CD4-positive, CD25-positive, alpha-beta regulatory T cell (primary cell): ENCODE data around the gene HAVCR1. TPM values are rescaled to one million over a fixed set of nuclear protein-coding genes. Genes with fewer than 3 reads are reported as not detected.
"Not testable (repeated sequence)": the region's sequence is repeated elsewhere in the genome, so short reads cannot be mapped to it uniquely, and the experiment has no call there.

Source experiments
- ATAC-seq, 2 donors: fragments of 150-1000 bp; cut with Tn5 transposase; one replicate each; pipeline ENCODE4 v1.10.0; 2021; ENCODE audit warnings: low read depth in 2 of 2, moderate number of reproducible peaks in 2 of 2, moderate library complexity in 1 of 2
- DNase-seq, 3 donors: peaks; one replicate each; pipeline versions ENCODE4 v3.0.0 to v3.0.0-alpha.2; 2012 to 2022; ENCODE audit warnings: mixed read lengths in 1 of 3
- H3K27ac ChIP-seq: one replicate; pipeline ENCODE4 v1.7.0; 2013; ENCODE audit warnings: mild to moderate bottlenecking, low read length; ENCODE audit not compliant: insufficient read depth, poor library complexity, severe bottlenecking
- H3K27me3 ChIP-seq: one replicate; pipeline ENCODE4 v1.7.0; 2013; ENCODE audit warnings: low read length; ENCODE audit not compliant: control insufficient read depth, insufficient read depth
- H3K36me3 ChIP-seq: one replicate; pipeline ENCODE4 v1.7.0; 2013; ENCODE audit warnings: mild to moderate bottlenecking, low read length, moderate library complexity; ENCODE audit not compliant: control insufficient read depth, insufficient read depth
- H3K4me1 ChIP-seq: 2 replicates; pipeline ENCODE4 v1.7.0; 2013; ENCODE audit warnings: mild to moderate bottlenecking, low read length; ENCODE audit not compliant: insufficient read depth, control insufficient read depth, poor library complexity, severe bottlenecking
- H3K4me3 ChIP-seq: one replicate; pipeline ENCODE4 v1.7.0; 2013; ENCODE audit warnings: low read depth, mild to moderate bottlenecking, low read length, moderate library complexity
- H3K9me3 ChIP-seq, 2 experiments: 1 replicate in 1 of 2; 2 replicates in 1 of 2; pipeline ENCODE4 v1.7.0; 2013; ENCODE audit warnings: low read length in 2 of 2, mild to moderate bottlenecking in 1 of 2, moderate library complexity in 1 of 2; ENCODE audit not compliant: control insufficient read depth in 2 of 2
- H3K27ac Mint-ChIP-seq, 3 donors: one replicate each; pipeline ENCODE4 v1.8.0; 2020 to 2022; ENCODE audit warnings: mild to moderate bottlenecking in 3 of 3, mixed read lengths in 3 of 3, moderate library complexity in 2 of 3
- H3K27me3 Mint-ChIP-seq: one replicate; pipeline ENCODE4 v1.8.0; 2022; ENCODE audit warnings: mild to moderate bottlenecking, mixed read lengths
- H3K36me3 Mint-ChIP-seq: one replicate; pipeline ENCODE4 v1.8.0; 2020; ENCODE audit warnings: mixed read lengths
- H3K4me1 Mint-ChIP-seq, 4 donors: one replicate each; pipeline ENCODE4 v1.8.0; 2020 to 2022; ENCODE audit warnings: mixed read lengths in 4 of 4, mild to moderate bottlenecking in 1 of 4
- H3K4me3 Mint-ChIP-seq, 4 donors: one replicate each; pipeline ENCODE4 v1.8.0; 2020 to 2022; ENCODE audit warnings: mild to moderate bottlenecking in 4 of 4, mixed read lengths in 4 of 4, moderate library complexity in 3 of 4
- H3K9me3 Mint-ChIP-seq, 7 donors: one replicate each; pipeline ENCODE4 v1.8.0; 2020 to 2022; ENCODE audit warnings: mixed read lengths in 7 of 7, mild to moderate bottlenecking in 3 of 7, moderate library complexity in 2 of 7
- polyA plus RNA-seq, 4 donors: library from polyadenylated mRNA; unstranded; fragments of 300-500 nt; fragmentation: Illumina TruSeq; gene quantifications; one replicate each; pipeline ENCODE4 v1.2.3, GENCODE V29; 2021
- total RNA-seq: library from RNA; stranded (reverse); gene quantifications from one replicate; pipeline ENCODE4 v1.2.3, GENCODE V29; 2022

HAVCR1 gene
- total and polyA plus RNA-seq, 5 donors from 2014 or later, result 1.7 to 8.2 (median 5.5) TPM

GRCh38 chr5:157047898-157048297 is 11.0 kb downstream of the HAVCR1 start:
- Histone ChIP-seq H3K9me3 (no peaks in the 10 kb centered on the region), H3K4me3 (peak overlapping the region; percentile 65), H3K27ac (peak overlapping the region; percentile 1), H3K36me3 (no peaks in the 10 kb centered on the region), H3K27me3 (no peaks in the 10 kb centered on the region), H3K4me1 (peaks cover 14% of the 10 kb centered on the region)
- peak overlapping the region; percentile 26 to 92 (median 88) for H3K4me3 Mint-ChIP-seq
- peaks cover 27 to 85% (median 53%) of the 10 kb centered on the region in 4 donors for H3K4me1 Mint-ChIP-seq
- H3K27ac Mint-ChIP-seq, result peak overlapping the region; percentile 89 to 95 (median 93)
- peaks cover 4% of the 10 kb centered on the region for H3K27me3 Mint-ChIP-seq
- H3K36me3 Mint-ChIP-seq, result peaks cover 24% of the 10 kb centered on the region
- no peak for DNase-seq
- H3K9me3 Mint-ChIP-seq, result peaks cover 0 to 5% (median 0%) of the 10 kb centered on the region in 7 donors
- ATAC-seq, result no peak

DNA sequence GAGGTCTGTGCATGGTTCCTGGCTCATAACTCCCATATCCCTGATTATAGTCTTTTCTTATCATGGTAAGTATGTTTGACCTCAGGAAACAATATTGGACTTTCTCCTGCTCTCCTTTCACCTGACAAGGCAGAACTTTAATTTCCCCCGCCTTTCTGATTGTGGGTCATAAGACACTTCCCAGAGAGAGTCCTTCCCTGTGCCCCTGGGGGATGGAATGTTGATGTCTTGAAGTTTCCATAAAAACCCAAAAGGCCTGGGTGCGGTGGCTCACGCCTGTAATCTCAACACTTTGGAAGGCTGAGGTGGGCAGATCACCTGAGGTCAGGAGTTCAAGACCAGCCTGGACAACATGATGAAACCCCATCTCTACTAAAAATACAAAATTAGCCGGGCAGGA is 11.9 kb downstream of the HAVCR1 start:
- not testable (repeated sequence) for H3K27me3 Mint-ChIP-seq, ATAC-seq, H3K27me3 ChIP-seq, DNase-seq, H3K9me3 Mint-ChIP-seq, H3K4me3 ChIP-seq, H3K27ac ChIP-seq, H3K9me3 ChIP-seq, H3K36me3 ChIP-seq
- peaks cover 27 to 82% (median 50%) of the 10 kb centered on the region in 4 donors for H3K4me1 Mint-ChIP-seq
- H3K4me1 ChIP-seq, result peaks cover 14% of the 10 kb centered on the region
- H3K4me3 Mint-ChIP-seq, result peak overlapping the region; percentile 7 to 89 (median 72)
- peaks cover 25% of the 10 kb centered on the region for H3K36me3 Mint-ChIP-seq
- H3K27ac Mint-ChIP-seq, result peak overlapping the region; percentile 89 to 95 (median 93)

DNA sequence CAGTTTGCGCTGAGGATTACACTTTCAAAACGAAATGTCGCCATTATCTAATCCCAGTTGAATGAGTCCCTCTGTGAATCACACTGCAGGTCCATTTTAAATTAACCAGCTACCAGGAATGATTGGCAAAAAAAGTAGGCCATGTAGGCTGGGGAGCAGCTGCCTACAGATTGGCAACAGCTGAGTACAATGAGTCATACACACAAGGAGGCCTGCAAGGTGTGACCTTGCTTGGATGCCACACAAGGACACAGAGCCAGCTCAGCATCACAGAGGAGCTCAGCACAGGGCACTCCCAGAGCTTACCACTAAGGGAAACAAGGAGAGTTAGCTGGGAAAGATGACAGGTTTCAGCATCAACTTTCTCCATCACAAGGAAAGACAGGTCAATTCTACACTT is 12.9 kb downstream of the HAVCR1 start:
- H3K27me3 ChIP-seq, result no peaks in the 10 kb centered on the region
- no peaks in the 10 kb centered on the region for H3K9me3 ChIP-seq
- H3K27ac Mint-ChIP-seq, result peak overlapping the region; percentile 32 to 93 (median 89)
- H3K4me1 ChIP-seq, result peaks cover 14% of the 10 kb centered on the region
- peak in 1 of 2 donors; percentile 49 for ATAC-seq
- peaks cover 7% of the 10 kb centered on the region for H3K27me3 Mint-ChIP-seq
- no peak overlapping the region for H3K27ac ChIP-seq
- peaks cover 0 to 5% (median 0%) of the 10 kb centered on the region in 7 donors for H3K9me3 Mint-ChIP-seq
- H3K4me3 ChIP-seq, result no peak overlapping the region
- no peak for DNase-seq
- H3K36me3 Mint-ChIP-seq, result peaks cover 30% of the 10 kb centered on the region
- H3K4me3 Mint-ChIP-seq, result peak overlapping the region in 3 of 4 donors; percentile 24 to 81 (median 34)
- H3K36me3 ChIP-seq, result no peaks in the 10 kb centered on the region
- H3K4me1 Mint-ChIP-seq, result peaks cover 24 to 77% (median 45%) of the 10 kb centered on the region in 4 donors

DNA sequence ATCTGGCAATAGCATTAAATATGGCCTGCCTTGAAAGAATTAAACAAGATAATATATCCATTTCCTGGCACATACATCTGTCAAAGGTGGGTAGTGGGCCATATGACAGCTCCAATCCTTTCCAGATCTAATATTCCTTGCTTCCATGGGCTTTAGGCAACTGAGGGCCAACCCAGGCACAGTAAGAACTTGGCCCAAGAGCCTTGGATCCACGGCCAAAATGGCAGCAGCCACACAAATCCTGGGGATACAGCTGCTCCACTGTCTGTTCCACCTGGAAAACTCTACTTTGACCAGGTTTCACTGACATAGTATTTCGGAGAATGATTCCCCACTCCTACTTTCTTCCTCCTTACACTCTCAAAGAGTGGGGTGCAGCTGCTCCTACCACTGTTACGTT is 13.3 kb downstream of the HAVCR1 start:
- Mint-ChIP-seq H3K36me3 (peaks cover 30% of the 10 kb centered on the region), H3K27ac (peak overlapping the region; percentile 32 to 93 (median 89)), H3K4me3 (peak overlapping the region in 3 of 4 donors; percentile 26 to 81 (median 34)), H3K9me3 (peaks cover 0 to 5% (median 0%) of the 10 kb centered on the region in 7 donors), H3K4me1 (peaks cover 21 to 74% (median 42%) of the 10 kb centered on the region in 4 donors), H3K27me3 (peaks cover 7% of the 10 kb centered on the region)
- peaks cover 12% of the 10 kb centered on the region for H3K4me1 ChIP-seq
- H3K36me3 ChIP-seq, result no peaks in the 10 kb centered on the region
- DNase-seq (no peak), ATAC-seq (no peak)
- H3K27me3 ChIP-seq, result no peaks in the 10 kb centered on the region
- no peak overlapping the region for H3K27ac ChIP-seq
- no peaks in the 10 kb centered on the region for H3K9me3 ChIP-seq
- peak overlapping the region; percentile 17 for H3K4me3 ChIP-seq

DNA sequence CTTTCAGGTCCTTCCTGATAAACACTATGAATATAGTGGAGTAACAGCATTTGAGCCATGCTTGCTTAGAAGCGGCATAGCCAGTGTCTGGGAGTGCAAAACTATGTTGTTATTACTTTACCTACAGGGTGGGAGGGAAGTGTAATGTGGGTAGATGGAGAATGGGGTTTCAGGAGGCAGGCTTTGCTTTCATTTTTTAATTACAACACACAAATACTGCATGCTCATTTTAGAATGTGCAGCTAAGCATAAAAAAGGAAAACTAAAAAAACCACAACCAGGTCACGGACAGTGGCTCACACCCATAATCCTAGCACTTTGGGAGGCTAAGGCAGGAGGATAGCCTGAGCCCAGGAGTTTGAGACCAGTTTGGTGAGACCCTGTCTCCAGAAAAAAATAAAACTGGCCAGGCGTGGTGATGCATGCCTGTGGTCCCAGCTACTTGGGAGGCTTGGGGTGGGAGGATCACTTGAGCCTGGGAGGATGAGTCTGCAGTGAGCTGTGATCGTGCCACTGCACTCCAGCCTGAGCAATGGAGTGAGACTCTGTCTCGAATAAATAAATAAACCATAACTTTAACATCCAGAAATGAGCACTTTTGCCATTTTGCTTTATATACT is 20.2 kb downstream of the HAVCR1 start:
- no peak overlapping the region for H3K4me3 ChIP-seq
- ATAC-seq (no peak), DNase-seq (peak in 1 of 3 donors; percentile 23)
- peak overlapping the region; percentile 16 to 34 (median 30) for H3K4me3 Mint-ChIP-seq
- peaks cover 4% of the 10 kb centered on the region for H3K27me3 Mint-ChIP-seq
- no peaks in the 10 kb centered on the region for H3K9me3 Mint-ChIP-seq
- H3K27ac ChIP-seq, result no peak overlapping the region
- peak overlapping the region in 1 of 3 donors; percentile 60 for H3K27ac Mint-ChIP-seq
- no peaks in the 10 kb centered on the region for H3K9me3 ChIP-seq
- H3K27me3 ChIP-seq, result no peaks in the 10 kb centered on the region
- peaks cover 7 to 30% (median 13%) of the 10 kb centered on the region in 4 donors for H3K4me1 Mint-ChIP-seq
- peaks cover 10% of the 10 kb centered on the region for H3K4me1 ChIP-seq
- peaks cover 12% of the 10 kb centered on the region for H3K36me3 ChIP-seq
- H3K36me3 Mint-ChIP-seq, result peaks cover 22% of the 10 kb centered on the region

- H3K36me3 ChIP-seq, result peaks cover 14% of the 10 kb centered on the region
- Mint-ChIP-seq H3K36me3 (peaks cover 26% of the 10 kb centered on the region), H3K27ac (peak overlapping the region in 2 of 3 donors; percentile 8 to 30), H3K4me1 (peaks cover 7 to 34% (median 13%) of the 10 kb centered on the region in 4 donors)
- DNase-seq, H3K4me3 ChIP-seq, H3K27me3 Mint-ChIP-seq, H3K27me3 ChIP-seq, H3K27ac ChIP-seq, H3K9me3 ChIP-seq, H3K4me3 Mint-ChIP-seq, H3K4me1 ChIP-seq, ATAC-seq, H3K9me3 Mint-ChIP-seq: not testable (repeated sequence)
These were observed 24.5 kb downstream of the HAVCR1 start for GRCh38 chr5:157034106-157035072.

GRCh38 chr5:157033071-157033583 is 25.8 kb downstream of the HAVCR1 start:
- Mint-ChIP-seq H3K36me3 (peaks cover 26% of the 10 kb centered on the region), H3K4me3 (no peak overlapping the region), H3K27me3 (no peaks in the 10 kb centered on the region), H3K27ac (peak overlapping the region in 2 of 3 donors; percentile 40 to 48), H3K4me1 (peaks cover 5 to 32% (median 12%) of the 10 kb centered on the region in 4 donors), H3K9me3 (no peaks in the 10 kb centered on the region)
- Histone ChIP-seq H3K4me3 (no peak overlapping the region), H3K27ac (no peak overlapping the region), H3K36me3 (peaks cover 14% of the 10 kb centered on the region), H3K27me3 (no peaks in the 10 kb centered on the region), H3K4me1 (peaks cover 2% of the 10 kb centered on the region), H3K9me3 (no peaks in the 10 kb centered on the region)
- ATAC-seq (no peak), DNase-seq (no peak)
